K562 (cell line): Measurements from ENCODE around the gene NIPA2. TPM values are rescaled to one million over a fixed set of nuclear protein-coding genes. Genes with fewer than 3 reads are reported as not detected.

Experiments
- ATAC-seq: fragments of 200-7000 bp; cut with Tn5 transposase; 3 replicates; pipeline ENCODE4 v1.9.1; 2020; ENCODE audit warnings: moderate library complexity
- BruUV-seq: library from RNA; stranded (reverse); fragments of 400-500 nt; replicated peaks from 2 replicates; lab custom pipeline; 2021; lab: Mats Ljungman, UMichigan
- CTCF ChIA-PET: fragments of 300-600 bp; formaldehyde crosslinking; extraction: SDS; loops from one replicate; lab custom pipeline; 2021; ENCODE audit warnings: low intra/inter-chr PET ratio; lab: Yijun Ruan, JAX
- POLR2A ChIA-PET: fragments of 300-600, 350-650 bp; sonication (Branson Sonifier 250); formaldehyde crosslinking; extraction: SDS; loops from one replicate; lab custom pipeline; 2021; ENCODE audit warnings: antibody characterized with exemption, inconsistent platforms; lab: Yijun Ruan, JAX
- DNase-seq, 4 experiments: peaks; one replicate each; pipeline versions ENCODE4 v3.0.0 to v3.0.0-alpha.2; 2011 to 2018; ENCODE audit warnings: low spot score in 3 of 4, mixed read lengths in 3 of 4; ENCODE audit errors: extremely low read depth in 1 of 4
- FAIRE-seq: peaks from 2 replicates; lab custom pipeline; 2011; peaks lifted over from hg19 to GRCh38; lab: Jason Lieb, UNC
- H2AFZ ChIP-seq: 2 replicates; pipeline ENCODE4 v1.6.0; 2011; ENCODE audit warnings: low read depth, low read length, control low read depth, inconsistent platforms
- H3K27ac ChIP-seq: fragments of 200-600 bp; 3 replicates; pipeline ENCODE4 v1.8.0; 2011; ENCODE audit warnings: low read depth, mild to moderate bottlenecking, control low read depth, inconsistent platforms, low read length, moderate library complexity, mixed read lengths; ENCODE audit errors: extremely low read depth
- H3K27me3 ChIP-seq, 2 experiments: fragments of 300-600 bp in 1 of 2; 2 replicates in 1 of 2; 3 replicates in 1 of 2; pipeline versions ENCODE4 v1.6.0 to v1.8.0; 2011; ENCODE audit warnings: inconsistent platforms in 2 of 2, low read length in 2 of 2, mild to moderate bottlenecking in 1 of 2, mixed read lengths in 1 of 2, moderate library complexity in 1 of 2; ENCODE audit not compliant: control insufficient read depth in 2 of 2, insufficient read depth in 2 of 2
- H3K36me3 ChIP-seq: fragments of 300-600 bp; 3 replicates; pipeline ENCODE4 v1.8.0; 2011; ENCODE audit warnings: mild to moderate bottlenecking, low read length, inconsistent platforms; ENCODE audit not compliant: control insufficient read depth, insufficient read depth
- H3K4me1 ChIP-seq, 2 experiments: fragments of 200-600 bp in 1 of 2; replicated peaks in 1 of 2; 2 replicates in 1 of 2; 3 replicates in 1 of 2; pipeline versions ENCODE4 v1.5.1 to v1.8.0; 2011; ENCODE audit warnings: inconsistent platforms in 2 of 2, low read length in 2 of 2, mild to moderate bottlenecking in 1 of 2, mixed read lengths in 1 of 2, moderate library complexity in 1 of 2; ENCODE audit not compliant: control insufficient read depth in 2 of 2, insufficient read depth in 2 of 2
- H3K4me2 ChIP-seq: 2 replicates; pipeline ENCODE4 v1.6.1; 2011; ENCODE audit warnings: low read length, control low read depth, inconsistent platforms, mixed read lengths; ENCODE audit not compliant: insufficient read depth
- H3K4me3 ChIP-seq: fragments of 200-600 bp; sonication (generic), shearing (Covaris generic); 2 replicates; pipeline ENCODE4 v1.5.1; 2016; ENCODE audit warnings: control low read depth, inconsistent platforms
- H3K79me2 ChIP-seq: fragments of 200-600 bp; 3 replicates; pipeline ENCODE4 v1.8.0; 2011; ENCODE audit warnings: low read length, inconsistent platforms; ENCODE audit not compliant: control insufficient read depth, insufficient read depth
- H3K9ac ChIP-seq, 2 experiments: 2 replicates each; pipeline versions ENCODE4 v1.6.0 to v1.6.1; 2011; ENCODE audit warnings: low read depth in 2 of 2, low read length in 2 of 2, control low read depth in 1 of 2, inconsistent platforms in 1 of 2, mild to moderate bottlenecking in 1 of 2, mixed read lengths in 1 of 2; ENCODE audit not compliant: insufficient read depth in 1 of 2
- H3K9me1 ChIP-seq: one replicate; pipeline ENCODE4 v1.6.0; 2011; ENCODE audit warnings: inconsistent platforms, mild to moderate bottlenecking, low read length, moderate library complexity; ENCODE audit not compliant: control insufficient read depth, insufficient read depth
- H3K9me3 ChIP-seq: replicated peaks from 2 replicates; pipeline ENCODE4 v1.5.1; 2011; ENCODE audit warnings: low read depth, low read length, inconsistent platforms; ENCODE audit not compliant: control insufficient read depth, insufficient read depth
- H4K20me1 ChIP-seq: replicated peaks from 2 replicates; pipeline ENCODE4 v1.6.1; 2011; ENCODE audit warnings: low read length, inconsistent platforms, mixed read lengths; ENCODE audit not compliant: control insufficient read depth, insufficient read depth
- EGR1 ChIP-seq: fragments of 450-650 bp; conservative IDR thresholded peaks from 2 replicates; pipeline ENCODE4 v1.6.1; 2017; ENCODE audit warnings: mild to moderate bottlenecking
- RAD21 ChIP-seq, 2 experiments: fragments of 250-450 bp in 1 of 2; fragments of 450-650 bp in 1 of 2; sonication (Bioruptor Pico) in 1 of 2; formaldehyde crosslinking in 1 of 2; IDR thresholded peaks in 1 of 2; conservative IDR thresholded peaks in 1 of 2; 2 replicates each; pipeline versions ENCODE4 v1.4.0 to v1.8.0; 2020 to 2022; ENCODE audit warnings: mild to moderate bottlenecking in 2 of 2, moderate library complexity in 1 of 2
- RFX5 ChIP-seq: IDR thresholded peaks from 2 replicates; pipeline ENCODE4 v1.6.1; 2011; ENCODE audit warnings: low read depth, mild to moderate bottlenecking, improper control_type of control experiment, low read length
- ZNF507 ChIP-seq: conservative IDR thresholded peaks from 2 replicates; pipeline ENCODE4 v1.6.1; 2017; ENCODE audit warnings: missing genetic modification characterization, missing compliant biosample characterization
- WGBS: fragments of 100-300 bp; shearing (Covaris generic); methylation state at CpG from one replicate; pipeline ENCODE4 v1.1.6; 2016; ENCODE audit warnings: low coverage, mixed read lengths; ENCODE audit not compliant: insufficient coverage; ENCODE audit errors: missing lambda C conversion rate; 5-methylcytosine and 5-hydroxymethylcytosine counted together
- in situ Hi-C: fragments of 300-500 bp; cut with MboI; formaldehyde crosslinking; loops from 4 replicates; pipeline ENCODE4 v1.15.0; 2018; ENCODE audit warnings: inconsistent platforms, mixed read lengths
- intact Hi-C: fragments of 100-400 bp; cut with micrococcal nuclease; formaldehyde crosslinking; loops from 2 replicates; pipeline ENCODE4 v1.14.2; 2022
- polyA plus RNA-seq, 8 experiments: library from polyadenylated mRNA; depleted of rRNA in 4 of 8; stranded (reverse) in 5 of 8; unstranded in 3 of 8; fragments of >200 nt; fragmentation: Nextera tagmentation in 2 of 8; fragmentation: Illumina TruSeq in 1 of 8; extraction: Ambion mirVana in 2 of 8; extraction: Trizol in 1 of 8; gene quantifications; 2 replicates each; pipeline versions ENCODE4 v1.2.1 to v1.2.3, GENCODE V29; 2011 to 2014; ENCODE audit warnings: inconsistent platforms in 1 of 8, missing spikeins in 1 of 8
- total RNA-seq, 7 experiments: library from RNA; depleted of rRNA in 6 of 7; stranded (reverse); fragments of >200 nt in 6 of 7; fragmentation: Illumina TruSeq in 2 of 7; extraction: Trizol in 2 of 7; gene quantifications; 2 replicates each; pipeline versions ENCODE4 v1.2.1 to v1.2.3, GENCODE V29; 2011 to 2021; ENCODE audit warnings: low replicate concordance in 1 of 7
- TF ChIP-seq, protein P1 (sequence below), 3 experiments: IDR thresholded peaks in 2 of 3; conservative IDR thresholded peaks in 1 of 3; 2 replicates each; pipeline ENCODE4 v1.5.1; 2011 to 2012; ENCODE audit warnings: low read length in 3 of 3, mild to moderate bottlenecking in 3 of 3, control low read depth in 2 of 3, improper control_type of control experiment in 1 of 3, inconsistent platforms in 1 of 3, low read depth in 1 of 3, mixed read lengths in 1 of 3, moderate library complexity in 1 of 3; ENCODE audit not compliant: insufficient read depth in 2 of 3

NIPA2 gene
- total and polyA plus RNA-seq, 9 of the 15 experiments (the other 6 are each of a cell fraction or from before 2014, with no cell fraction given), result 18.7 to 107 (median 87.3) TPM

DNA sequence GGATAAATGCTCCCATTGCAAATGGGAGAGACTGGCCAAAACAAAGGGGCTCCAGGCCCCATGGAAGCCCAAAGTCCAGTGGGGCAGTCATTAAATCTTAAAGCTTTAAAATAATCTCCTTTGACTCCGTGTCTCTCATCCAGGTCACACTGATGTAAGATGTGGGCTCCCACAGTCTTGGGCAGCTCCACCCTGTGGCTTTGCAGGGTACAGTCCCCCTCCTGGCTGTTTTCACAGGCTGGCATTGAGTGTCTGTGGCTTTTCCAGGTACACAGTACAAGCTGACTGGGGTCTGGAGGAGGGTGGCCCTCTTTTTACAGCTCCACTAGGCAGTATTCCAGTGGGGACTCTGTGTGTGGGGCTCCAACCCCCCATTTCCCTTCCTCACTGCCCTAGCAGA lies 45.9 kb downstream of the NIPA2 start:
- no peak for TF ChIP-seq RFX5
- no peak for TF ChIP-seq EGR1
- TF ChIP-seq ZNF507 (tag), result no peak
- TF ChIP-seq, protein P1, sequence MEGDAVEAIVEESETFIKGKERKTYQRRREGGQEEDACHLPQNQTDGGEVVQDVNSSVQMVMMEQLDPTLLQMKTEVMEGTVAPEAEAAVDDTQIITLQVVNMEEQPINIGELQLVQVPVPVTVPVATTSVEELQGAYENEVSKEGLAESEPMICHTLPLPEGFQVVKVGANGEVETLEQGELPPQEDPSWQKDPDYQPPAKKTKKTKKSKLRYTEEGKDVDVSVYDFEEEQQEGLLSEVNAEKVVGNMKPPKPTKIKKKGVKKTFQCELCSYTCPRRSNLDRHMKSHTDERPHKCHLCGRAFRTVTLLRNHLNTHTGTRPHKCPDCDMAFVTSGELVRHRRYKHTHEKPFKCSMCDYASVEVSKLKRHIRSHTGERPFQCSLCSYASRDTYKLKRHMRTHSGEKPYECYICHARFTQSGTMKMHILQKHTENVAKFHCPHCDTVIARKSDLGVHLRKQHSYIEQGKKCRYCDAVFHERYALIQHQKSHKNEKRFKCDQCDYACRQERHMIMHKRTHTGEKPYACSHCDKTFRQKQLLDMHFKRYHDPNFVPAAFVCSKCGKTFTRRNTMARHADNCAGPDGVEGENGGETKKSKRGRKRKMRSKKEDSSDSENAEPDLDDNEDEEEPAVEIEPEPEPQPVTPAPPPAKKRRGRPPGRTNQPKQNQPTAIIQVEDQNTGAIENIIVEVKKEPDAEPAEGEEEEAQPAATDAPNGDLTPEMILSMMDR (IDR thresholded peaks at IDR 0.05 in 2 of 3, conservative IDR thresholded peaks at IDR 0.05 in 1 of 3; ENCODE audit: insufficient read depth in 2 of 3, low read depth in 1 of 3, low read length in 3 of 3), result 0 out of 6 replicates have a peak, but pooled peaks have one; percentile 7 to 26 (median 15)
- TF ChIP-seq RAD21 (CRISPR knock-in tag; conservative IDR thresholded peaks at IDR 0.05 in 1 of 2, IDR thresholded peaks at IDR 0.05 in 1 of 2), result 0 out of 4 replicates have a peak, but pooled peaks of 1 of the 2 experiments have one; percentile 21
- TF ChIP-seq, all 486 proteins: peak for 2
- DNase-seq, result no peak
- H3K4me1 ChIP-seq, result peaks cover 18 to 36% of the 10 kb centered on the region in 2 experiments; a peak in 4 of 5 replicates
- ChIA-PET CTCF (no interaction called here), POLR2A (no interaction called here)
- in situ Hi-C loops, result no loop called here
- H3K27ac ChIP-seq, result no peak overlapping the region
- ATAC-seq, result peak; percentile 39; the same call in 2 of the 3 replicates
- BruUV-seq, result no TSS peak
- H3K27me3 ChIP-seq, result no peaks in the 10 kb centered on the region
- no peaks in the 10 kb centered on the region for H3K9me3 ChIP-seq
- no peak overlapping the region for H2AFZ ChIP-seq
- H3K4me2 ChIP-seq, result no peak overlapping the region
- H3K9me1 ChIP-seq, result no peaks in the 10 kb centered on the region
- H3K9ac ChIP-seq, result no peak overlapping the region
- intact Hi-C loops, result no loop called here
- 33% methylated on average over 1 of the region's 1 CpG for WGBS
- H4K20me1 ChIP-seq, result no peaks in the 10 kb centered on the region
- no peak overlapping the region for H3K4me3 ChIP-seq
- no peaks in the 10 kb centered on the region for H3K79me2 ChIP-seq
- peaks cover 22% of the 10 kb centered on the region; the same call in 2 of the 3 replicates for H3K36me3 ChIP-seq
- no peak for FAIRE-seq
